ENCODE measurements around the gene B3GNT2. TPM values are rescaled to one million over a fixed set of nuclear protein-coding genes. Genes with fewer than 3 reads are reported as not detected.

B3GNT2 gene
- total and polyA plus RNA-seq, 2 donors = 24.8 to 43.1 TPM

- Histone ChIP-seq H3K4me1 (ENCODE audit: control insufficient read depth in 2 of 2, insufficient read depth in 2 of 2, low read length in 2 of 2) (peaks cover 0 to 3% of the 10 kb centered on the region in 2 donors), H3K27me3 (ENCODE audit: control insufficient read depth in 2 of 2, insufficient read depth in 1 of 2, low read length in 1 of 2) (no peaks in the 10 kb centered on the region), H3K36me3 (ENCODE audit: control insufficient read depth in 2 of 2, insufficient read depth in 2 of 2, low read length in 1 of 2) (no peaks in the 10 kb centered on the region), H3K9me3 (ENCODE audit: control insufficient read depth in 2 of 2, insufficient read depth in 1 of 2, low read length in 1 of 2) (no peaks in the 10 kb centered on the region), H3K27ac (ENCODE audit: low read depth in 1 of 2, low read length in 1 of 2) (no peak overlapping the region), H3K4me3 (ENCODE audit: low read length in 2 of 2) (no peak overlapping the region)
- no peak for DNase-seq (ENCODE audit: low read depth in 6 of 9, low spot score in 9 of 9)
- 94% methylated on average over 16 of the region's 16 CpGs for WGBS
Observed at GRCh38 chr2:62234755-62235655, 39.1 kb downstream of the B3GNT2 start.

- no peak for DNase-seq (ENCODE audit: low read depth in 6 of 9, low spot score in 9 of 9)
- WGBS = over 99% methylated on average over 6 of the region's 6 CpGs
- H3K4me1 ChIP-seq (ENCODE audit: control insufficient read depth in 2 of 2, insufficient read depth in 2 of 2, low read length in 2 of 2) = no peaks in the 10 kb centered on the region
- H3K9me3 ChIP-seq (ENCODE audit: control insufficient read depth in 2 of 2, insufficient read depth in 1 of 2, low read length in 1 of 2) = no peaks in the 10 kb centered on the region
- H3K27me3 ChIP-seq (ENCODE audit: control insufficient read depth in 2 of 2, insufficient read depth in 1 of 2, low read length in 1 of 2) = no peaks in the 10 kb centered on the region
- no peaks in the 10 kb centered on the region for H3K36me3 ChIP-seq (ENCODE audit: control insufficient read depth in 2 of 2, insufficient read depth in 2 of 2, low read length in 1 of 2)
- no peak overlapping the region for H3K27ac ChIP-seq (ENCODE audit: low read depth in 1 of 2, low read length in 1 of 2)
- no peak overlapping the region for H3K4me3 ChIP-seq (ENCODE audit: low read length in 2 of 2)
Observed at GRCh38 chr2:62236499-62236898, 40.6 kb downstream of the B3GNT2 start.

- no peak for DNase-seq (ENCODE audit: low read depth in 6 of 9, low spot score in 9 of 9)
- no peak overlapping the region for H3K4me3 ChIP-seq (ENCODE audit: low read length in 2 of 2)
- H3K4me1 ChIP-seq (ENCODE audit: control insufficient read depth in 2 of 2, insufficient read depth in 2 of 2, low read length in 2 of 2) = no peaks in the 10 kb centered on the region
- no peak overlapping the region for H3K27ac ChIP-seq (ENCODE audit: low read depth in 1 of 2, low read length in 1 of 2)
- WGBS = 98% methylated on average over 10 of the region's 10 CpGs
- H3K9me3 ChIP-seq (ENCODE audit: control insufficient read depth in 2 of 2, insufficient read depth in 1 of 2, low read length in 1 of 2) = no peaks in the 10 kb centered on the region
- H3K36me3 ChIP-seq (ENCODE audit: control insufficient read depth in 2 of 2, insufficient read depth in 2 of 2, low read length in 1 of 2) = no peaks in the 10 kb centered on the region
- H3K27me3 ChIP-seq (ENCODE audit: control insufficient read depth in 2 of 2, insufficient read depth in 1 of 2, low read length in 1 of 2) = no peaks in the 10 kb centered on the region
Observed at GRCh38 chr2:62238236-62238635, 42.3 kb downstream of the B3GNT2 start.

- no peak for DNase-seq (ENCODE audit: low read depth in 6 of 9, low spot score in 9 of 9)
- H3K27me3 ChIP-seq (ENCODE audit: control insufficient read depth in 2 of 2, insufficient read depth in 1 of 2, low read length in 1 of 2) = no peaks in the 10 kb centered on the region
- 97% methylated on average over 9 of the region's 9 CpGs for WGBS
- no peak overlapping the region for H3K4me3 ChIP-seq (ENCODE audit: low read length in 2 of 2)
- no peaks in the 10 kb centered on the region for H3K36me3 ChIP-seq (ENCODE audit: control insufficient read depth in 2 of 2, insufficient read depth in 2 of 2, low read length in 1 of 2)
- no peaks in the 10 kb centered on the region for H3K9me3 ChIP-seq (ENCODE audit: control insufficient read depth in 2 of 2, insufficient read depth in 1 of 2, low read length in 1 of 2)
- H3K4me1 ChIP-seq (ENCODE audit: control insufficient read depth in 2 of 2, insufficient read depth in 2 of 2, low read length in 2 of 2) = no peaks in the 10 kb centered on the region
- H3K27ac ChIP-seq (ENCODE audit: low read depth in 1 of 2, low read length in 1 of 2) = no peak overlapping the region
Observed at GRCh38 chr2:62240546-62240945, 44.6 kb downstream of the B3GNT2 start.

GRCh38 chr2:62243983-62244382, 48.1 kb downstream of the B3GNT2 start:
- no peak for DNase-seq (ENCODE audit: low read depth in 6 of 9, low spot score in 9 of 9)
- Histone ChIP-seq H3K9me3 (ENCODE audit: control insufficient read depth in 2 of 2, insufficient read depth in 1 of 2, low read length in 1 of 2) (no peaks in the 10 kb centered on the region), H3K36me3 (ENCODE audit: control insufficient read depth in 2 of 2, insufficient read depth in 2 of 2, low read length in 1 of 2) (no peaks in the 10 kb centered on the region), H3K27ac (ENCODE audit: low read depth in 1 of 2, low read length in 1 of 2) (no peak overlapping the region), H3K4me3 (ENCODE audit: low read length in 2 of 2) (no peak overlapping the region), H3K27me3 (ENCODE audit: control insufficient read depth in 2 of 2, insufficient read depth in 1 of 2, low read length in 1 of 2) (no peaks in the 10 kb centered on the region), H3K4me1 (ENCODE audit: control insufficient read depth in 2 of 2, insufficient read depth in 2 of 2, low read length in 2 of 2) (no peaks in the 10 kb centered on the region)
- 97% methylated on average over 6 of the region's 6 CpGs for WGBS

- no peaks in the 10 kb centered on the region for H3K36me3 ChIP-seq (ENCODE audit: control insufficient read depth in 2 of 2, insufficient read depth in 2 of 2, low read length in 1 of 2)
- no peak overlapping the region for H3K4me3 ChIP-seq (ENCODE audit: low read length in 2 of 2)
- peaks cover 0 to 5% of the 10 kb centered on the region in 2 donors for H3K9me3 ChIP-seq (ENCODE audit: control insufficient read depth in 2 of 2, insufficient read depth in 1 of 2, low read length in 1 of 2)
- no peak for DNase-seq (ENCODE audit: low read depth in 6 of 9, low spot score in 9 of 9)
- H3K27me3 ChIP-seq (ENCODE audit: control insufficient read depth in 2 of 2, insufficient read depth in 1 of 2, low read length in 1 of 2) = no peaks in the 10 kb centered on the region
- 75% methylated on average over 3 of the region's 3 CpGs for WGBS
- no peaks in the 10 kb centered on the region for H3K4me1 ChIP-seq (ENCODE audit: control insufficient read depth in 2 of 2, insufficient read depth in 2 of 2, low read length in 2 of 2)
- H3K27ac ChIP-seq (ENCODE audit: low read depth in 1 of 2, low read length in 1 of 2) = no peak overlapping the region
Observed at GRCh38 chr2:62248226-62248625, 52.3 kb downstream of the B3GNT2 start.

GRCh38 chr2:62250239-62250638, 54.3 kb downstream of the B3GNT2 start:
- Histone ChIP-seq H3K4me3 (ENCODE audit: low read length in 2 of 2) (no peak overlapping the region), H3K36me3 (ENCODE audit: control insufficient read depth in 2 of 2, insufficient read depth in 2 of 2, low read length in 1 of 2) (no peaks in the 10 kb centered on the region), H3K27me3 (ENCODE audit: control insufficient read depth in 2 of 2, insufficient read depth in 1 of 2, low read length in 1 of 2) (no peaks in the 10 kb centered on the region), H3K9me3 (ENCODE audit: control insufficient read depth in 2 of 2, insufficient read depth in 1 of 2, low read length in 1 of 2) (peaks cover 0 to 14% of the 10 kb centered on the region in 2 donors), H3K4me1 (ENCODE audit: control insufficient read depth in 2 of 2, insufficient read depth in 2 of 2, low read length in 2 of 2) (no peaks in the 10 kb centered on the region), H3K27ac (ENCODE audit: low read depth in 1 of 2, low read length in 1 of 2) (no peak overlapping the region)
- WGBS = 95% methylated on average over 4 of the region's 4 CpGs
- no peak for DNase-seq (ENCODE audit: low read depth in 6 of 9, low spot score in 9 of 9)

- no peak overlapping the region for H3K27ac ChIP-seq (ENCODE audit: low read depth in 1 of 2, low read length in 1 of 2)
- no peaks in the 10 kb centered on the region for H3K27me3 ChIP-seq (ENCODE audit: control insufficient read depth in 2 of 2, insufficient read depth in 1 of 2, low read length in 1 of 2)
- H3K4me3 ChIP-seq (ENCODE audit: low read length in 2 of 2) = no peak overlapping the region
- no peaks in the 10 kb centered on the region for H3K4me1 ChIP-seq (ENCODE audit: control insufficient read depth in 2 of 2, insufficient read depth in 2 of 2, low read length in 2 of 2)
- peaks cover 0 to 14% of the 10 kb centered on the region in 2 donors for H3K9me3 ChIP-seq (ENCODE audit: control insufficient read depth in 2 of 2, insufficient read depth in 1 of 2, low read length in 1 of 2)
- H3K36me3 ChIP-seq (ENCODE audit: control insufficient read depth in 2 of 2, insufficient read depth in 2 of 2, low read length in 1 of 2) = no peaks in the 10 kb centered on the region
- DNase-seq (ENCODE audit: low read depth in 6 of 9, low spot score in 9 of 9) = no peak
- WGBS = 98% methylated on average over 1 of the region's 1 CpG
Observed at GRCh38 chr2:62254424-62255266, 58.7 kb downstream of the B3GNT2 start.

GRCh38 chr2:62257466-62257865, 61.6 kb downstream of the B3GNT2 start:
- peaks cover 0 to 14% of the 10 kb centered on the region in 2 donors for H3K9me3 ChIP-seq (ENCODE audit: control insufficient read depth in 2 of 2, insufficient read depth in 1 of 2, low read length in 1 of 2)
- no peaks in the 10 kb centered on the region for H3K4me1 ChIP-seq (ENCODE audit: control insufficient read depth in 2 of 2, insufficient read depth in 2 of 2, low read length in 2 of 2)
- H3K4me3 ChIP-seq (ENCODE audit: low read length in 2 of 2) = no peak overlapping the region
- no peak overlapping the region for H3K27ac ChIP-seq (ENCODE audit: low read depth in 1 of 2, low read length in 1 of 2)
- H3K27me3 ChIP-seq (ENCODE audit: control insufficient read depth in 2 of 2, insufficient read depth in 1 of 2, low read length in 1 of 2) = no peaks in the 10 kb centered on the region
- no peaks in the 10 kb centered on the region for H3K36me3 ChIP-seq (ENCODE audit: control insufficient read depth in 2 of 2, insufficient read depth in 2 of 2, low read length in 1 of 2)
- no peak for DNase-seq (ENCODE audit: low read depth in 6 of 9, low spot score in 9 of 9)
- 96% methylated on average over 4 of the region's 4 CpGs for WGBS

Data from thymus (tissue), 11 donors.